Limb (tissue), 2 donors: Measurements from ENCODE around the gene ALDH1A1.

Source experiments
- DNase-seq, 2 donors: peaks; one replicate each; pipeline ENCODE4 v3.0.0-alpha.2; 2016; ENCODE audit errors: extremely low spot score in 2 of 2

The ALDH1A1 gene

GRCh38 chr9:72952914-72953313, at the start of gene ALDH1A1:
Gene ALDH1A1, minus strand, starts transcription at chr9:72953053. Its CDS starts 53 bp downstream, at chr9:72953000.
- no peak for DNase-seq

- DNase-seq: no peak
Measured at GRCh38 chr9:73001860-73002259, 49.0 kb upstream of the ALDH1A1 start.

- DNase-seq: no peak
Measured at GRCh38 chr9:72998363-72998762, 45.5 kb upstream of the ALDH1A1 start.

DNA sequence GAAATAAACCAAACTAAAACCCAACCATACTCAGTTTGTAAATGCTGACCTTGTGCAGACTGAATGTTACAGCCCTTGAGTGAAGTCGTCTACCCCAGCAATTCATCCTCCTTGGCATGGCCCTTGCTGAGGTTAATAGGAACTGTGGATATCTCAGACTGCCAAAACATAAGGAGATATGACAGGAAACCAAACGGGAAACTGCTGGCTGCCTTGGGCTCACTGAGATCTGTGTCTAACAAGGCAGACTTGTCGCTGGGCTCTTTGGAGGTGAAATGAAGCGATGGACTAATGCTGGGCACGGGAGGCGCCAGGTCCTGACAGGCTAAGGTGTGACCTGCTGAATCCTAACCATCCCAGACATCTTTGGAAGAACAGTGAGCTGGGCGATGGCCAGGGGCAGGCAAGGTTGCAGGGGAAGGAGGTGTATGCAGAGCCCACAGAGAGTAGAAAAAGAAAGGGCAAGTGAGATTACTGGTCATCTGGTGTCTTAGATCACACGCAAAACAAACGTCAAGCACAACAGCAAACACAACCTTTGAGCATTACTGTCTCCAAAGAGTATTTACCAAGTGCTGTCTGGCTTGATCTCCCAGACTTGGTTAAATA, 44.6 kb upstream of the ALDH1A1 start:
- DNase-seq: no peak

DNA sequence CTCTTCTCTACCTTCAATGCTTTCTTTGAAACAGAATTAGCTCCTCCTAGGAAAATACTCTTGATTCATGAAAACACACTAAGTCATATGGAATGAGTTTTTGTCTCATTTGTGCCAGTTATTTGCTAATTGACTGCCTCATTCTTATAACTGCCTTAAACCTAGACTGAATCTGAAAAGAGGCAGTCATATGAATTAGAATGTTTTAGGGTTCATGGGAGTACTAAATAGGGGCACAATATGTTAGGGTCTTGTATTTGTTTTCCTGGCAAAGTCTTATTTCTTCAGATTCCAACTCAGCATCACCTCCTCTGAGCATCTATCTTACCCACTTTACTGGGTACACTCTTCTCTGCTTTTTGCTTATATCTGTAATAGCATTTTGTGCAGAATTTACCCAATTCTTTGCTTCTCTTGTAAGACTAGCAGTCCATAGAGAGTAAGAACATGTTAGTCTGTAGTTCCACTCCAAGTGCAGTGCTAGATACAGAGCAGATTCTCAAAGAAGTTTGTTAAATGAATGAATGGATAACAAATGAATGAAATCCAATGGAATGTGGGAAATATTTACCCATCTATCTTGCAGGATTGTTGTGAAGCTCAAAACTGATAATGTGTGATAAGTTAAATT, 43.9 kb upstream of the ALDH1A1 start:
- no peak for DNase-seq

- no peak for DNase-seq
Measured at GRCh38 chr9:72996114-72996513, 43.3 kb upstream of the ALDH1A1 start.

GRCh38 chr9:72995131-72996024, 42.5 kb upstream of the ALDH1A1 start:
- DNase-seq: no peak

- DNase-seq: no peak
Measured at GRCh38 chr9:72991772-72992171, 38.9 kb upstream of the ALDH1A1 start.

DNA sequence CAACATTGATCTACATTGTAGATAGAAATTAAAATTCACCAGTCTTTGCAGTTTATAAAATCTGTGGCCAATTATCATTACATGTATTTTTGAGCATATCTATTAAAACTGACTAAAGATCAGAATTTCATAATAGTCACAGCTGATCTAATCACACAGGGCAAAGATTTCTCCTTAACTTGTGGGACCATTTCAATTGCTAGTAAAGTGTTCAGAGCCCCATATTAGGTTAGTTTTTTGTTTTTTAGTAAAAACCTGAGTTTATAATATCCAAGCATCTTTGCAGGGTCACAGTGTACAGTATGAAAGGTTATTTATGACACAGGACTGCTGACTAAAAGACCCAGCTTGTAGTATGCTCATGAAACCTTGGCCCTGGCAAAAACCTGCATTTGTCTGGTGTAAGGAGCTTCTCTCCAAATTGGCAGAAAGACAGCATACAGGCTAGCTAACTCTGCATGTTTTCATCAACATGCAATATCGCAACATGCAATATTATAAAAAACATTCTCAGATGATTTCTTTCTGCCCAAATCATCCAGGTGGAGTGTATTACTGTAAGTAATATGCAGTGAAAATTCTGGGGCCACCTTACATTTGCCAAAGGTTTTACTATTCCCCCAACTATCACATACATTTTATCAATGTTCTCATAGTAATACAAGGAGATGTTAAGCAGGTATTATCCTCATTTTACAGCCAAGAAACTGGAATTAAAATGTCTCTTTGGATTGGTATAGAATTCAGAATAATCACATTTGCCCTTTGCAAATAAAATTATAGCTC, 37.7 kb upstream of the ALDH1A1 start:
- DNase-seq: no peak

DNA sequence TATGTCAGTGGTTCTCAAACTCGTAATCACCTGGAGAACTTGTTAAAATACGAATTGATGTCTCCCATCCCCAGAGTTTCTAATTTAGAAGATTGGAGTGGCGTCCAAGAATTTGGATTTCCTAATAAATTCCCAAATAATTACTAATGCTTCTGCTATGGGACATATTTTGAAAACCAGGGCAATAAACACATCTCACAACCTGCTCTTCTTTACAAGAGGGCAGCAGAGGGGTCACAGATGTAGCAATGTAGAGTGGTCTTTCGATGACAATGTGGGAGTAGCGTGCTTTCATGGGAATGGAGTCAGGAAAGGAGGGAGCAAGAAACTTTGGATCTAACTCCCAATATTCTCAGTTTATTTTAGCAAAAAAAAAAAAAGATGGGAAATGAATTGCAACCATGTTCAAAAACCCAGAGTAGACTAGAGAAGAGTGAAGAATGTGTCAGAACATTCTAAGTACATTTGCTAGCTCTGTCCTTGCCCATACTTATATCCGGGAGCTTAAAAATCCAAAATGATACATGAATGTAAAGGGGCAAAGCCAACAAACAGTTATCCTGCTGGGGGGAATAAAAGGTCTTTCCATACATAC, 33.8 kb upstream of the ALDH1A1 start:
- DNase-seq: no peak

GRCh38 chr9:72985746-72986145, 32.9 kb upstream of the ALDH1A1 start:
- DNase-seq: no peak

DNA sequence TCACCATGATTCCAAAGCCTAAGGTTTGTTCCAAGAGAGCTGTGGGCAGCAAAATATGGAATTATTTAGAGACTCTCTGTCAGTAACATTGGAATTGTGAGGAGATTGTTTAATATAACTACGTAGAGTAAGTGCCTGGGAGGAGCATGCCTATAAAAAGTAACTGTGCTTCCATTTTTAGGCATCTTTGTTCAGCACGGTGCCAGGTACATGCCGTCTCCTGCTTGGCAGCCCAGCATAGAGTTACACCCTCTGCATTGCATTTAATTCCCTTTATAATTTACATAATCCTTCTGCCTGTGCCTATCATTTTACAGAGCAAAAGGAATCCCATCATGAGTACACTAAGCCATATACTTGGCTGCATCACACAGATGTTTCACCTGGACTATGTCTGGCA, 32.1 kb upstream of the ALDH1A1 start:
- no peak for DNase-seq

DNA sequence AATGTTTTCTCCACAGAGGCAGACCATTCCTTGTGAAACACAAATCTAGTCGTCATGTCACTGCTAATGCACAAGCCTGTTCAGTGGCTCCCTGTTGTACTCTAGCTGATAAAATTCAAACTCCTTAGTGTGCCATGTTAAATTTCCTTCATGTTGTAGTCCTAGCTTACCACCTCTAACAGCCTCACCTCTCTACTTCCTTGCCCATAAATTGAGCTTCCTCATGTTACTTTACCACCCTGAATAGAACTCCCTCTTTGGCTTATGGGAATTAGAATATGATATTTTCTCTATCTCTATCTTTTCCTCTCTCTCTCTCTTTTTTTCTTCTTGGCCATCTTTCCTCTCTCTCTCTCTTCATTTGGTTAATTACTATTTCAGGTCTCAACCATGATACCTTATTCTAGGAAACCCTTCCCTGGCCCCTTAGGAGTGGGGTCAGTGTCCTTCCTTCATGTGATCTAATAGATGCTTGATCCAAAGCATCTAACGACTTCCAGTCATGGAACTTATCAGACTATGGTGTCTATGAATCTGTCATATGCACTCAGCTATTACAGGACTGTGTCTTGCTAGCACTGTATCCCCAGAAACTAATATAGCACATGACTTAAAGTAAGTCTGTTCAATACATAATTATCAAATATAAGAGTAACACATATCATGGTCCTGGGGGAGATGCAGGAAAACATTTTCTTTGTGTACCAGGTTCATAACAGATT, 31.5 kb upstream of the ALDH1A1 start:
- no peak for DNase-seq

GRCh38 chr9:72983512-72984225, 30.8 kb upstream of the ALDH1A1 start:
- no peak for DNase-seq

- DNase-seq: no peak
Measured at GRCh38 chr9:72983056-72983455, 30.2 kb upstream of the ALDH1A1 start.

GRCh38 chr9:72982146-72982799, 29.4 kb upstream of the ALDH1A1 start:
- DNase-seq: no peak

DNA sequence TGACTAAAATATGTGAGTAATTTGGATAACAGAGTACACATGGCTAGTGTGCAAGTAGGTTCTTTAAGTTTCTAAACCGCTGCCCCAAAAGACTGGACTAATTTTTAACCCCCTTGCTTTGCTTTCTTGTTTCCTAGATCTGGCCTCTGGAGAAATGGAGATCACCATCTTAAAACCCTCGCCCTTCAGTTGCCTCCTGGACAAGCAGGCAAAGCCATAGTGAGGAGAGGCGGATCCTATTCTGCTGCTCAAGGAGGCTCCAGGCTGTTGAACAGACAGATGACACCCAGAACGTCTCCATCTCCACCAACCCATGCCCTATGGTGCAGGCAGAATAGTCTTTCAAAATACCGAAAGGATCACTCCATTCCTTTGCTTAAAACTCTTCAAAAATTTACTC, 28.6 kb upstream of the ALDH1A1 start:
- DNase-seq: no peak

GRCh38 chr9:72980600-72981265, 27.9 kb upstream of the ALDH1A1 start:
- DNase-seq: no peak

DNA sequence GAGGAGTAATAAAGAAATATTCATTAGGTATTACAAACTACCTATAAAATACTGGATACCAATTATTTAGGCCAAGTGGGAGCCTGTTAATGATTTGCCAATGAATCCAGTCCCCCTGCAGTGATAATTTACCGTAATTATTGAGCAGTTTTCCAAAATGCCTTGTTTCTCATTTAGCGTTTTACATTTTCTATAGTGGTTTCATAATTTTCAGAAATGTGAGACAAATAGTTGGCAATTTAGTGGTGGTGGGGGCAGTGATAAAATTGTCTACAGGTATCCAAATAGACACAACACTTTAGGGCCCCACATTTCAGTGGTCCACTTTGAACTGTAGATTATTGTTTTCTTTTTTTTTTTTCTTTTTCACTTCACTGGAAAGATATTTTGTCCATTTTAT, 27.3 kb upstream of the ALDH1A1 start:
- no peak for DNase-seq
